Measurements from ENCODE around the gene BIRC7.

The BIRC7 gene, protein sequence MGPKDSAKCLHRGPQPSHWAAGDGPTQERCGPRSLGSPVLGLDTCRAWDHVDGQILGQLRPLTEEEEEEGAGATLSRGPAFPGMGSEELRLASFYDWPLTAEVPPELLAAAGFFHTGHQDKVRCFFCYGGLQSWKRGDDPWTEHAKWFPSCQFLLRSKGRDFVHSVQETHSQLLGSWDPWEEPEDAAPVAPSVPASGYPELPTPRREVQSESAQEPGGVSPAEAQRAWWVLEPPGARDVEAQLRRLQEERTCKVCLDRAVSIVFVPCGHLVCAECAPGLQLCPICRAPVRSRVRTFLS

DNA sequence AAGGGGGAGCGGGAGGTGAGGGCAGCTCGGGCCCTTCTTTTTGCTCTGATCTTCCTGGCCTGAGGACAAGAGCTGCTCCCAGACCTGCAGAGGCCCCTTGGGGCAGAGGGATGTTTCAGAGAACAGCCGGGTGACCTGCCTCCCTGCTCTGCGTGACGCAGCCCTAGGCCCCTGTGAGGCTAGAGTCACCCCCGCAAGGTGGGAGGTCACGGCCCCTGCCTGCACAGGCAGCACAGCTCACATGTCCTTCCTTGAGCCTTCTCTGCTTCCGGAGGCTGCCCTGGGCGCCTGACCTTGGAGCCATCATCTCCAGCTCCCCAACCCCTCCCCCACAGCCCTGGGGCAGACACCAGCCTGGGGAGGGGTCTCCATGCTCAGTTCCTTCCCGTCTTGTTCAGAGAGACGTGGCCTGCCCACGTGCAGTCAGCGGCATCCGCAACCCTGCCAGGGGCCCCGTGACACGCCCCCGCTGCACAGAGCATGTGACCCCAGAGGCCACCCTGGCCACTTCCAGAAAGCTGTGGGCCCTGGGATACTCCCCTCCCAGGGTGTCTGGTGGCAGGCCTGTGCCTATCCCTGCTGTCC, at the start of gene BIRC7:
TSS of gene BIRC7 (plus strand) at position 507 of the 585 bp plus-strand sequence. CDS start 192 bp downstream, outside the sequence.
- no peak for DNase-seq

DNA sequence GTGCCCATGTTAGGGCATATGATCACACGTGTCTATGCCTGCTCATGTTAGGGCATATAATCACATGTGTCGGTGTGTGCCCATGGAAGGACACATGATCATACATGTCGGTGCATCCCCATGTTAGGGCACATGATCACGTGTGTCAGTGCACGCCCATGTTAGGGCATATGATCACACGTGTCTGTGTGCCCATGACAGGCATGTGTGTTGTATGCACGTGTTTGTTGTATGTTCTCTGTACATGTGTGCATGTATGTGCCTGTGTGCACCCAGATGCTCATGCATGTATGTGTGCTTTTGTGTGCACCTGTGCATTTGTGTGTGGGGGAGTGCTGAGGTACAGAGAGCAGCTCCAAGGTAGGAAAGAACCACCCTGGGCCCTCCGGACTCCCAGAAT, 49.6 kb upstream of the BIRC7 start:
- no peak for DNase-seq

DNA sequence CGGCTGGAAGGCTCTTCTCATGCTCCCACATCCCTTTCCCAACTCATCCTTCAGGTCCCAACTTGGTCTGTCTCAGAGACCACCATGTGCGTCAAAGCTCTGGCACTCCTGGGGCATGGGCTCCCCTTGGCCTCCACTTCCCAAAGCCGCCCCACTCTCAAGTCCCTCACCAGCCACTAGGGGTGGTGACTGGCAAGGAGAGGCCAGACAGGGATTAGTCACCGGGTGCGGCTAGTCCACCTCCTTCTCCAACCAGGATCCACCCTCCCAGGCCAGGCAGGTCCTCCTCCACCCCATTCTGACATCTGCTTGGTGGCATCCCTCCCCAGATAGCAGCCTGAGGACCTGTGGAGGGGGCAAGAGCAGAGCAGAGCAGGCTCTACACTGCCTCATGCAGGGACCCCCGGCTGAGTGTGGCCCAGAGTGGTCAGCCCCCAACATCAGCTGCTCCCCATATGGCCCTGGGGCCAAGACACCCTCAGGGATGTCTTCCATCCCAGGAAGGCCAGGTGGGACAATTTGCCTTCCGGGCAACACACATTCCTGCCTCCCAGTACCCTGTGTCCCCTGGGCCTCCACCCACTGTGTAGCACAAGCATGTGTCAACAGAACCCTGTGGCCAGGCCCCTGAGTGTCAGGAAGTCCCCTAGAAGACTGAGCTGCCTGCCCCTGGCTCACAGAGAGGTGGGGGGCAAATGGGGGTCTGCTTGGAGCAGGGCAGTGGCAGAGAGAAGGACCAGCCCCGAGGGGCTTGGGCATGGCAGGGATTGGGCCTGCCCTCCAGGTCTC, 49.0 kb upstream of the BIRC7 start:
- DNase-seq, result no peak

DNA sequence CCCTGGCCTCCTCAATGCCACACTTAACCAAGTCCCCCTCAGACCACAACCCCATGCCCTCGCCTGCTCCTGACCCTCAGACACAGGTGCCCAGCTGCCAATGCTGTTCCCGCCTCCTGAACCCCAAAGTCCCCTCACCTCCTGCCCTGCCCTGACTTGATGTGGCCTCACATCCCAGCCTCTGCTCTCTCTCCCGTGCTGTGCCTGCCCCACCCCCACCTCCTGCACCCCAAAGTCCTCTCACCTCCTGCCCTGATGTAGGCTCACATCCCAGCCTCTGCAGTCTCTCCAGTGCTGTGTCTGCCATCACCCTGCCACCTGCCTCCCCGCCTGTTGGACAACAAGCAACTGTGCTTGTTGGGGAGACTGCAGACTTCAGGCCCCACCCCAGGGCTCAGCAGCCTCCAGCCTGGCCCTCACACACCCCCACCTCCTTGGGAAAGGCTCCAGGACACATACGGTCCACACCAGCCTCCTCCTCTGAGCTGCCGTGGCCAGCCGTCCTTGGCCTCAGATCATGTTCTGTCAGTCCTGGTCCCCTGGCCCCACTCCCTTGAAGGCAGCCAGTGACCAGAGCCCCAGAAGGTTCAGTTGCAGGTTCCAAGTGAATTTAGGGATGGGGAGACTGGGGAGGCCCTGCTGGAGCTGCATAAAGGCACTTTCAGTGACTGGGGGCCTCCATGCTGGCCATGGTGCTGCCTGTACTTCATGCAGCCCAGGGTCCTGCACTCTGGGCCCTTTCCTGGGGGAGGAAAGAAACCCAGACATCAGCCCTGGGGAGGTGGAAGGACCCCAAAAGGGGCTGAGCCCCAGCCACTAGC, 48.2 kb upstream of the BIRC7 start:
- DNase-seq, result no peak

DNA sequence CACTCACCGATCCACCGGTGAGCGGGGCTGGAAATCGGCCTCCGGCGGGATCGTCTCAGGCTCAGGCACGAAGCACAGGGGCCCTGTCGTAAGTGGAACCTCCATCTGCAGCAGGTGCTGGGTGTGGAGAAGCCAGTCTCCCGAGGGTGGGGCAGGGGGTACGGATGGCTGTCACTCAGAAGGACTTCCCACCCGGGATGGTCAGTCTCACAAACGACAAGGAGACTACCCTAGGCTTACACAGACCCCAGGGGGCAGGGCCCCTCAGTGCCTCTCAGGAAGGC, 47.6 kb upstream of the BIRC7 start:
- no peak for DNase-seq

DNA sequence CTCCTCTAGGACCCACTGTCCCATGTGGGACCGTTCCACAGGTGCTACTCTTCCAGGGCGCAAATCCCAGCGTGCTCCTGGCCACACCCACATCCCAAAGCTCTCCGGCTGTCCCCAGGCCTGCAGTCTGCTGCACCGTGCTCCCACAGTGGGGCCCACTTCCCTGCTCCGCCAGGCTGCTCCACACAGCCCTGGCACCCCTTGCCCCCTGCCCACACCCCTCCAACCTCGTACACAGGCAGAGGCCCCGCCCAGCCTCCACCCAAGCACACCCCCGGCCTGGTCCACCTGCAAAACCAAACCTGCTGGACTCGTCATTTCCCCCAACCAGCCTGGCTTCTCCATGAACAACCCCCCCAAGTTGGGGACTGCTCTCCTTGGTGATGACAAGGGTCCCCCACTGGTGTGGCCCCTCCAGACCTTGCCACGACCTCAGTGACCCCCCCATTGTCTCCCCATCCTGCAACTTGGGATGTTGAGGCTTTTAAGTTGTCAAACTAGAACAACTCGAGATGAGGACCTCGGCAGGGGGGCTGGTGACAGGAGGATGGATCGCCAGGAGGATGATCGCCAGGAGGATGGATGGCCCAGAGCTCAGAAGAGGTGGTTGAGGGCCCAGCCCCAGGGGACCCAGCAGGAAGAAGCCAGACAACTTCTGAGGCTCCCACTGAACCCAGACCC, 46.9 kb upstream of the BIRC7 start:
- DNase-seq, result no peak

DNA sequence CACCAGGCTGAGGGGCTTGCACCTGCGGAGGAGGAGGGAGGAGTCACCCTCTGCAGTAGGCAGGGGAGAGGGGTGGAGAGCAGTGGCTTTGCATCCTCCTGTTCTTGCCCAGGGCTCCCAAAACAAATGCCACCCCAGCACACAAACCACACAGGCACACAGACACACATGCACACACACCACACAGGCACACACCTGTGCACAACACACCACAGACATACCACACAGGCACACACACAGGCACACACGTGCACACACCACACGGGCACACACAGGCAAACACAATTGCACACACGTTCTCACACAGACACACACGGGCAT, 46.4 kb upstream of the BIRC7 start:
- DNase-seq, result no peak

DNA sequence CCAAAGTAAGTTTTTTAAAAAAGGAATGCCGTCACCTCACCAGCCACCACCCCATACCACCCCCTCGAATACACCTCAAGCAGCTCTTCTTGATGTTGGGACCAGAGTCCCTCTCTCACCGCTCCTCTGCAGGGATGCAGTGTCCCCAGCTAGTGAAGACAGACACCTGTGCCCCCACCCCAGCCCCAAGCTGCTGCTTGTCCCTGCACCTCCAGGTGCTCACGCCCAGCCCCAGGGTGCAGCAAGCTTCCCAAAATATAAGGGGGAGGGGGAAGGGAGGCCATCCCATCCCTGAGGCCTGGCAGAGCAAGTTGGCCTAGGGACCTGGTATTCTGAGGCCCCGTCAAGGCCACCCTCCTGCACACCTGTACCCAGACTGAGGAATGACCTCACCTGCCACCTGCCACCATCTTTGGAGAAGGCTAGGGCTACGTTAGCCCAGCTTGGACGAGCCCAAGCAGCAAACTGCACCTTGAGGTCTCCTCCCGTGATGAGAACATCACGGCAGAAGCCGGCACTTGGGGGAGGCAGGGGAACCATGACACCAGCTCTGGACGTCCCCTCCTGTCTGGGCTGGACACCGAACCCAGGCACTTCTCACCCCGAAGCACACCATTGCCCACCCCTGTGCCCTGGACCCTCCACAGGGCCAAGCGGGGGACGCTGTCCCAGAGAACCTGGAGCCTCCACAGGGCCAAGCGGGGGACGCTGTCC, 45.7 kb upstream of the BIRC7 start:
- no peak for DNase-seq

DNA sequence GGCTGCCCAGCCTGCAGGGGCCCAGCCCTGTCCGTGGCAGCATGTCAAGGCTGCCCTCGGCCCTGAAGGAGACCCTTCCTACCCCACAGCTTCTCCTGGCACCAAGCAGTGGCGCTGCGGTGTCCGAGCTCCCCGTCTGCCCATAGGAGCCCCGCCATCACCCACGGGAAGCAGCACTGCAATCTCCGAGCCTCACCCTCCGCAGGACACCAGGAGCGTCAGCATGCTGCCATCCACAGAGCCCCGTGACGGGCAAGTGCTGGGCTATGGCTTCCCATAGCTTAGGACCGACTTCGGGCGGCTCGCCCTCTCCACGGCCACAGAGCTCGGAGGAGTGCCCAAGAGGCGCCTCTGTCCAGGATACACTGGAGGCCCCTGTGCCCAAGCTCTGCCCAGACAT, 44.9 kb upstream of the BIRC7 start:
- no peak for DNase-seq

DNA sequence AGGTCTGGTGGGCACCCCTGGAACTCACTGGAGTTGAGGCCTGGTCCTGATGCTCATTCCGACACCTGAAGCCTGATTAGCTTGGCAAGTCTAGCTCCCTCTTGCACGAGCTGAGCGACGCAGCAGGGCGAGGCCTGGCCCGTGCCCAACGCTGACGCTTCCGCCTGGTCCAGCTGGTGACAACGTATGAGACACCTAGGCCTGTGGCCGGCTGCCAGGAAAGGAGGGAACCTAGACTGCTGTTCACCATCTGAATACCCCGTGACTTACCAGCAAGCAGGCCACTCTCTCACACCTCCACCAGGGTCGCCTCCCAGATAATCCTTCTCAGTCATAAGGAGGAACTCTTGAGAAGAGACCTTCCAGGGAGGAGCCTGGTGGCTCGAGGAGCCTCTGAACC, 44.3 kb upstream of the BIRC7 start:
- no peak for DNase-seq

DNA sequence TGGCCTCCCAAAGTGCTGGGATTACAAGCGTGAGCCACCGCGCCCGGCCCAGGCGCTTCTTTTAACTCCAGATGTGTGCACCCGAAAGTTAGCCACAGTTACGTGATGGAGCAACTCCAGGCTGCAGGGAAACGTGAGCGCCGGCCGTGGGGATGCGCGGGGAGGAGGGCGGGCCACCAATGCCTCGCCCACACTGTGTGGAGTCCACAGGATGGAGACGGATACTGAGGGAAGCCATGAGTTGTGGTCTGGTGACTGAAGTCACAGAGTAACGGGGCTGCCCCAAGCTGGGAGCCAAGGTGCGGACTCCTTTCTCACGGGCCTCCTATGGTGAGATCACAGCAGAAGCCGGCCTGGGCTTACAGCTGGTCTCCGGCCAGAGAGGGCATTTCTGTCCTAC, 43.0 kb upstream of the BIRC7 start:
- no peak for DNase-seq

DNA sequence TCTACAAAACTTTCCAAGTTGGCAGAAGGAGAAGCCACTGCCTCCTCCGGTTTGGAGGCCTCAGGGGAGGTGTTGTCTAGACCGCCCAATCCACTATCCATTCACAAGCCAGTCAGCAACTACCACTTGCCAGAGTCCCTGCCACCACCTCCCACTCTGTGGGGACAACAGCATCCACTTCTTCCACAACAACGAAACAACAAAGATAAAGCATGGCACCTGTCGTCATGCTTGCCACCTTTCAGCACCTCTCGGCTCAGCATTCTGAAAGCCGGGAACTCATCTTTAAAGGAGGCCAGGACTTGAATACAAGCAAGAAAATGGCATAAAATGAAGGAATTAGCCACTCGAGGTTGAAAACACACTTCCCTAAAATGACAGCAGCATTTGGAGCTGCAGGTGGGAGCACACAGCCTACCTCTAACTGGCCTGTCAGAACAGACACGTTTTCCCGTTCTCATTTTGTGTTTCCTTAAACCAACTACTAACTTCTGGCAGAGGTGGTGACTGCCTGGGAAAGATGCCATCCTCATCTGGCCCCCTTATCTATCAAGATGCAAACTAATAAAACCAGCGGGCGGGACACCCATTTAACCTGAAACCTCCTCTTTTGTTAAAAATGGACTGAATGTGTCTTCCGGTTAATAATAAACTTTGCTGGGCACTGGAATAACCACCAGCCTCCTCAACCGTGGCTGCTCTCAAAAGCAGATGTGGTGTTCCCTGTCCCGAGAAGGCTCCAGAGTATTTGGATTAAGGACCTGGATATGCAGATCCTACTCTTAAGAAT, 41.5 kb upstream of the BIRC7 start:
- no peak for DNase-seq

DNA sequence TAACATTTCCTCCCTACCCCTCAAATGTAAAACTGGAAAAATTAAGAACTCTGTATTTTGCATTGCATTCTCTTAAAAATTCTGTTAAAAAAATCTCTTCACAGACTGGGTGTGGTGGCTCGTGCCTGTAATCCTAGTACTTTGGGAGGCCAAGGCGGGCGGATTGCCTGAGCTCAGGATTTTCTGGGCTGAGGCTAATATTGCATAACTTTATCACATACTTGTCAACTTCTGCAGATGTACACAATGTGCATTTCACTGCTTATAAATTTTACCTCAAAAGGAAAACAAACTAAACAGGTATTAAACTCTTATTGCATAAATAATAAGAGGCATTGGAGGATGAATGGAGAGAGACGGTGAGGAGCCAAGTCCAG, 40.9 kb upstream of the BIRC7 start:
- no peak for DNase-seq

DNA sequence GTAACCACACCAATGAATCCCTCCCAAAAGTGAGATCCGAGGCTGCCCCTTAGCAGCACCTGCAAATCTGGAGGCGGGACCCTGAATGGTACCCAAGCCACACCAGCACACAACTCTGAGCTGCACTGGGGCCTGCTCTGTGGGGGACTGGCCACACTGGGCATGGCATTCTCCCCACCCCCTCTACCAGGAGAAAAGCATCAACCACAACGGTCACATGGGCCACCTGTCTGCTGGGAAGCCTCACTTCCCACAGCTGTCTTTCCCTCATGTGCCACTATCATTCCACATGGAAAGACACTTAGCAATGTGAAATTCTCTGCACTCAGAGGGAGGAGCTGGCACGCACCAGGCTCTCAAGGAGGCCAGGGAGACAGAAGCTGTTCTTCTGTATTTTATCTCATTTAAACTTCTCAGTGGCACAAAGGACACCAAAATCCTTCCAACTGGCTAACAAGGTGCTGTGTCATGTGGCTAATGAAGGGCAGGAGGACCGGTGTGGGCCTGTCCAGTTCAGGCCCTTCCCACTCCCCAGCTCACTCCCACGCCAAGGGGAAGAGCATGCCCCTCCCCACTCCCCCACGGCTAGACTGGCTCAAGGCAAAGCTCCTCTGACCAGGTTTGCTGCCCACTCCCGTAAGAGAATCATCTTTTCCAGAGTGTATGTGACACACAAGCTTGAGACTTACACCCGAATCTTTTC, 38.8 kb upstream of the BIRC7 start:
- no peak for DNase-seq

DNA sequence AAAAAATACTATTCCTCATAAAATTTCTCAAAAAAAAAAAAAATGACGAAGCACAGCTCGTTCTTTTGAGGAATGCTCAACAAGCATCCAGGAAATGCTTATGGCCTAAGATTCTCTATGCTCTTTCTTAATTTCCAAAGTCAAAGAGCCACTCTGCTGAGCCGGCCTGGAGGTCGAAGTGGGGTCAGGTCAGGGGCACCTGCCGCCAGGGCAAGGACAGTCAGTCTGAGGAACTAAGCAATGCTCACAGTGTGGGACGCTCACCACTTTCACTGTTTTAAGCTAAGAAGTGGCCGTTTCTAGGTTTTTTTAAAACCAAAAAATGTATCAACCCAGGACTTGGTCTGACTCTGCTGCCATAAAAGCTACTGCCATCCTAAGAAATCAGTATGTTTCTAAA, 37.1 kb upstream of the BIRC7 start:
- DNase-seq, result no peak

DNA sequence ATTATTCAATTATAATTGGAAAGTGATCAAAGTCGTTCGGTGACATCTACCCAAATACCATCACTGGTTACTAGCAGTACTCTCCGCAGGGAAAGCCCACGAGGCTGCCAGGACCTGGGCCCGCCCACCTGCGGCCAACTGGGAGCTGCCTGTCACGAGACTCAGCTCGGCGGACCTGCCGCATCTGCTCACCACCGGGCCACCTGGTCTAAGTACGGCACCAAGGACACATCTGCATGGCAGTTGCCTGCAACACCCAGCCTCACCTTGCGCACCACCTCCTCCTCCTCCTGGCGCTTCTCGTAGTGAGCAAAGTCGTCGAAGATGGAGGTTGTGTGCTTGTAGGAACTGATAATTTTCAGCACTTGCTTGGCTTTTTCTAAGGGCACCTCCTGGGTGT, 33.7 kb upstream of the BIRC7 start:
- no peak for DNase-seq

DNA sequence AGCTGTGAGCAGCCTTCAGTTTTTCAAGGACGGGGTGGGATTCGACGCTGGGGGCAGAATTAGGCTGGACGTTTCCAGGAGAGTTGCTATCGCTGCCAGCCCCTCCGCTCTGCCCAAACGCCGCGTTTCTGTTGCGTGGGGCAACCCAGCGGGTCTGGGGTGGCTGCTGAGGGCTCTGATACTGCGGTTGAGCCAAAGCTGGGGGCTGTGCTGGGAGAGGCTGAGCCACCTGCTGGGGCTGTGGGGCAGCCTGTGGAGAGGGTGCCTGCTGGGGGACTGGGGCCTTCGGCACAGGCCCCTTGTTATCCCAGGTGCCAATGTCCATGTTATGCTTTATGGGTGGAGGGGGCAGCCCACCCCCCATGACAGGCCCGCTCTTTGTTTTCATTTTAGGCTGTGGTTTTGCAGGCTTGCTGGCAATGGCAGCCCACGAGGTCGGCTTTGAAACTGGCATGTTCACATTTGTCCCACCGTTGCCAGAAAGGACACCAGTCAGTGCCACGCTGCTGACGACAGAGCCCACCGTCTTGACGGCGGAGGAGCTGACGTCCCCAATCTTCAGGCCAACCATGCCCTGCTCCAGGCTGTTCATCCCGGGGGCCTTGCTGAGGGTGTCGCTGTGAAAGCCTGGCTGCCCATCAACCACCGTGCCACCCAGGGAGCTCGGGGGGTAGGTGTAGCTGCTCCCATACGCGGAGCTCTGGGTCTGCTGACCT, 32.7 kb upstream of the BIRC7 start:
- DNase-seq, result no peak

DNA sequence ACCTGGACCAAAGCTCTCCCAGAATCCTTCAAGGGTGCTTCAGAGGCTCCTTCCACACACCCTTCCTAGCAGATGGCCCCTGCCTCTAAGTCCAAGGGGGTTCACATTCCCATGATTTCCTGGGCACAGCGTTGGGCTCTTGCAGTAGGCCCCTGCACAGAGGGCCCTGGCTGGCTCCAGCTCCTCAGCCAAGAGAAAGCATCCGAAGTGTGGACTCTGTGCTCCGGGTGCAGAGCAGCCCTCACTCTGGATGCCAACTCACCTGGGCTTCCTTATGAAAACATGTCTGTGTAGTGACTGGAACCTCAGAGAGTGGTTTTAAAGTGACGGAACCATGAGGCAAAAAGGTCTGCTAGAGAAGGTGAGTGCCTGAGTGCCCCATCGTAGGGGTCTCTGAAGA, 31.3 kb upstream of the BIRC7 start:
- DNase-seq, result no peak

DNA sequence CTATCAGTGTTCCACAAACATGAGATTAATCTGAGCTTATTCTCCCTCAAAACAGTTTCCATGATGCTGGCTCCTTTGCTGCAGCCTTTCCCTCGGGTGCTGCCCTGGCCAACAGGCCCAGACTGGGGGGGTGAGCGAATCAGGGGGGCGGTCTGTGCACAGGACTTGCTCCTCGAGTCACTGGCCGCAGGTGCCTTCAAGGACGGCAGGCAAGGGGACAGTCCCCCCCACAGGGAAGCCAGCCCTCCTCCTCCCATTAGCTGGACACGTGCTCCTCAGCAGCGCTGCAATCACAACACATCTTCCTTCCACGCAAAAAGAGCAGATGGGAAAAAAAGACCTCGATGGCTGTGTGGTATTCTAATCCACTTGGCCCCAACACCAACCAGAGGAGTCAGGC, 29.8 kb upstream of the BIRC7 start:
- no peak for DNase-seq

DNA sequence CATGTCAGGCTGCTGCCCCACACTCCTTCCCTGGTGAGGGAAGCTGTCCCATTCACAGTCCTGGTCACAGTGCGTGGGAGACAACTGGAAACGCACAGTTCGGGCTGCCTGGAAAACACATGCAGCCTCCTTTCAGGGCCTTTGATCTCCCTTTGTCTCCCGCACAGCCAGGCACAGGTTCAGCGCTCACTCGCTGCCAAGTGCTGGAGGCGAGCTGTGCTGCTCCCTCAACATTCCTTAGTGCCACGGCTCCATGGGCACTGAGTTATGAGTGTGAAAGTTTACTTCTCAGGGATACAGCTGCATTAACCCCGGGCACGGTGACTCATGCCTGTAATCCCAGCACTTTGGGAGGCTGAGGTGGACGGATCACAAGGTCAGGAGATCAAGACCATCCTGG, 28.8 kb upstream of the BIRC7 start:
- no peak for DNase-seq
